BLaER1 (cell line): ENCODE measurements around the gene KLF12.
A peak's percentile ranks its signal among the peaks of the same experiment; 100 is the strongest.

Experiments used
- H3K27ac ChIP-seq: shearing (Covaris generic); formaldehyde crosslinking; 2 replicates; pipeline ENCODE4 v1.8.1; 2022
- H3K27me3 ChIP-seq: shearing (Covaris generic); formaldehyde crosslinking; 2 replicates; pipeline ENCODE4 v1.8.1; 2022
- H3K36me3 ChIP-seq: shearing (Covaris generic); formaldehyde crosslinking; 2 replicates; pipeline ENCODE4 v1.8.1; 2022
- H3K4me1 ChIP-seq: shearing (Covaris generic); formaldehyde crosslinking; 2 replicates; pipeline ENCODE4 v1.8.1; 2022
- H3K4me2 ChIP-seq: shearing (Covaris generic); formaldehyde crosslinking; 2 replicates; pipeline ENCODE4 v1.8.1; 2022
- H3K4me3 ChIP-seq: shearing (Covaris generic); formaldehyde crosslinking; 2 replicates; pipeline ENCODE4 v1.8.1; 2022
- H3K9ac ChIP-seq: shearing (Covaris generic); formaldehyde crosslinking; 2 replicates; pipeline ENCODE4 v1.8.1; 2022
- H3K9me3 ChIP-seq: shearing (Covaris generic); formaldehyde crosslinking; 2 replicates; pipeline ENCODE4 v1.8.1; 2022
- H4K20me1 ChIP-seq: shearing (Covaris generic); formaldehyde crosslinking; 2 replicates; pipeline ENCODE4 v1.8.1; 2022
- Cebpa-rat ChIP-seq: shearing (Covaris generic); IDR thresholded peaks from 2 replicates; pipeline ENCODE4 v1.8.1; 2022

KLF12 gene

DNA sequence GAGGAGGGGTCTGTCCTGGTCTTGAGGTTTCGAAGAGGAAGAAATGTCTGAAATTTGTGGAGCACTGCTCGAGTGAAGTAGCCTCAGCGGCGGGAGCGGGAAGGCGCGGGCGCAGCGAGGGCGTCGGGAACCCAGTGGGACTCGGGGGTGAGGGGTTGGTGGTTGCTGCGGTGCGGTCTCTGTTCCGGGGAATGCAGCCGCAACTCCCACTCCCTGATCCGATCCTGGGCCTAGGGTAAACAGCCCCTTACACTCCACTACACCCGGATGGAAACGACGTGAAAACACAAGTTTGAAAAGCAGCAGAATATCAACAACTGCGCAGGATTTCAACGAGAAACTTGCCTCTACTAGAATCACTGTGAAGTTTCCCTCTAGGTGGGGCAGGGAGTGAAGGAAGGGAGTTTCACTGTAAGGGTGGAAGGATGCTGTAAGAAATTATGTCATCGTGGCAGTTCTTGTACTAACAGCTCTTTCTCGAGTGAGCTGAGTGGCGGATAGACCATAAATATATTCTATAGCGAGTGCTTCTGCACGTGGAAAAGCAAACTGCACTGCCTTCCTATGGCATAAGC lies 2.0 kb upstream of the KLF12 start:
- Histone ChIP-seq H3K27me3 (no peaks in the 10 kb centered on the region), H3K4me3 (peak overlapping the region; percentile 96), H3K27ac (peak overlapping the region; percentile 91), H3K4me1 (peaks cover 23% of the 10 kb centered on the region), H4K20me1 (peaks cover 17% of the 10 kb centered on the region; the same call in 1 of the 2 replicates), H3K9ac (peak overlapping the region; percentile 91), H3K4me2 (peak overlapping the region; percentile 96), H3K36me3 (no peaks in the 10 kb centered on the region), H3K9me3 (no peaks in the 10 kb centered on the region)
- no peak for TF ChIP-seq Cebpa-rat

- Histone ChIP-seq H3K36me3 (no peaks in the 10 kb centered on the region), H3K4me3 (peak overlapping the region; percentile 96), H3K4me1 (peaks cover 29% of the 10 kb centered on the region), H4K20me1 (peaks cover 19% of the 10 kb centered on the region; the same call in 1 of the 2 replicates), H3K9me3 (no peaks in the 10 kb centered on the region), H3K27ac (peak overlapping the region; percentile 91), H3K27me3 (no peaks in the 10 kb centered on the region), H3K9ac (peak overlapping the region; percentile 91), H3K4me2 (peak overlapping the region; percentile 96)
- TF ChIP-seq Cebpa-rat = no peak
Observed at GRCh38 chr13:74135326-74136083, 1.3 kb upstream of the KLF12 start.

DNA sequence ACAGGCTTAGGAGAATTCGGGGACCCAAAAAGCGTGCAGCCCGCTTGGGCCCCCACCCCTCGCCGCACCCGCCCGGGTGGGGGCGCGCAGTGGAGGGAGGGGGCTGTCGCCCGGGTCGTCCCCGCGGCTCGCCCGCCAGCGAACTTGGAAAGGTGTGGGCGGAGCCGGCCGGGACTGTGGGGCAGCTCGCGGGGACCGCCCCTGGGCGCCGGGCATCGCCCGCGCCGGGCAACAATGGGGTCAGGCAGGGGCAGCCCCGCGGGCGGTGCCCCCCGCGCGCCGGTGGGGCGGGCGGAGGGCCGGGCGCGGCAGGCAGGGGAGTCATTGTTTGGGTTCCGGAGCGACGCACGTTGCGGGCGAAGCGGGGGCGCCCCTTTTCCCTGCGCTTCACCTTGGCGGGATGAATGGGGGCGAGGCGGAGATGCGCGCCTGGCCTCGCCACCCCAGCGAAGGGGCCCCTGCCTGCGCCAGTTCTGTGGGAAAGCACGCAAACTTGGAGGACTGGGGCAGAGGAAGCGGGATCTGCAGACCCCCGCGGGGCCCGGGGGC lies 647 bp upstream of the KLF12 start:
- Histone ChIP-seq H3K4me2 (peak overlapping the region; percentile 96), H3K27ac (peak overlapping the region; percentile 91)

GRCh38 chr13:74133657-74134201 lies 475 bp downstream of the KLF12 start:
- H3K27ac ChIP-seq = peak overlapping the region; percentile 86
- H3K9ac ChIP-seq = peak overlapping the region; percentile 89
- no peaks in the 10 kb centered on the region for H3K27me3 ChIP-seq
- H3K4me1 ChIP-seq = peaks cover 32% of the 10 kb centered on the region
- H3K36me3 ChIP-seq = no peaks in the 10 kb centered on the region
- peak overlapping the region; percentile 91 for H3K4me2 ChIP-seq
- H3K9me3 ChIP-seq = no peaks in the 10 kb centered on the region
- H3K4me3 ChIP-seq = peak overlapping the region; percentile 96
- H4K20me1 ChIP-seq = peaks cover 19% of the 10 kb centered on the region; the same call in 1 of the 2 replicates
- no peak for TF ChIP-seq Cebpa-rat

More for the DNA sequence above, 647 bp upstream of the KLF12 start:
- peak overlapping the region; percentile 91 for H3K9ac ChIP-seq
- H3K9me3 ChIP-seq = no peaks in the 10 kb centered on the region
- H3K4me1 ChIP-seq = peaks cover 32% of the 10 kb centered on the region
- no peaks in the 10 kb centered on the region for H3K27me3 ChIP-seq
- H3K36me3 ChIP-seq = no peaks in the 10 kb centered on the region
- TF ChIP-seq Cebpa-rat = no peak
- peaks cover 19% of the 10 kb centered on the region; the same call in 1 of the 2 replicates for H4K20me1 ChIP-seq
- H3K4me3 ChIP-seq = peak overlapping the region; percentile 96

DNA sequence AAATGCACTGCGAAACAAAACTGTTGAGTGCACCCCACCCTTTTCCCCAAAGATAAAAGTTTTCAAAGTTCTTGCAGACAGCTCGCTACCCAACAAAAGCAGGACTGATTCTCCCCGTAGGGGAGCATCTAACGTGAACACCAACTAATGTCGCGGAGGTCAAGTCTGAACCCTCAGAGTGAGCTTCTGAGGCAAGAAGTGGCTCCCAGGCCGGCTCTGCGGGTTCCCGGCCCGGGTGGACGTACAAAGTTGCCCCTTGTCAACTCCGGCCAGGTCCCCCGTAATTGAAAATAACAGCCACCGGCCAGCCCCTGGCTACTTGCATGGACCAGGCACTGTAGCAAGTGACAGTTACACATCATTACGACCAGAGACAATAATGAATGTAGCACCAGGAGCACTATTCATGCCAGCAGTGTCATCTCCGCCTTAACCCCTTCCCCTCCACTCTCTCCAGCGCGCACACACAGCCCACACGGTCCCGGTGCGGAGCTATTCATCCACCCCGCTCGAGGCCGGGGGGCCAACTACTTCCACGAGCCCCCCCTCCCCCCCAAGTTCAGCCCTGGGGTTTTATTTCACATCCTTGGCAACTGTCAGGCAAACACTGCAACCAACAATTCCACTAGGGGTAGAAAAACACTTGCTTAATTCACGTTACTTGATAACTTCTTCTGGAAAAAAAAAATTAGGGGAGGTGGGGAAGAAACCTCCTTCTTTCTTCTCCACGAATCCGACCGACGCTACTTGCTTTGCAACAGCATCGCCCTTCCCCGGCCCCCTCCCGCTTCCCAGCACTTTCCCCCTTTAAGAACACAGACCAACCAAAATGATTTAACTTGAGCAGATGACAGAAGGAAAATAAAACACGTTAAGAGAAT lies 1.2 kb downstream of the KLF12 start:
- peaks cover 32% of the 10 kb centered on the region for H3K4me1 ChIP-seq
- H4K20me1 ChIP-seq = peaks cover 19% of the 10 kb centered on the region; the same call in 1 of the 2 replicates
- no peaks in the 10 kb centered on the region for H3K36me3 ChIP-seq
- no peaks in the 10 kb centered on the region for H3K9me3 ChIP-seq
- peak overlapping the region; percentile 89 for H3K9ac ChIP-seq
- H3K27me3 ChIP-seq = no peaks in the 10 kb centered on the region
- H3K4me3 ChIP-seq = peak overlapping the region; percentile 96
- peak overlapping the region; percentile 91 for H3K4me2 ChIP-seq
- peak overlapping the region; percentile 86 for H3K27ac ChIP-seq
- TF ChIP-seq Cebpa-rat = no peak

- H3K9me3 ChIP-seq = no peaks in the 10 kb centered on the region
- peak overlapping the region; percentile 96 for H3K4me3 ChIP-seq
- peak overlapping the region; percentile 89 for H3K9ac ChIP-seq
- TF ChIP-seq Cebpa-rat = no peak
- H3K27me3 ChIP-seq = no peaks in the 10 kb centered on the region
- peak overlapping the region; percentile 86 for H3K27ac ChIP-seq
- peaks cover 19% of the 10 kb centered on the region; the same call in 1 of the 2 replicates for H4K20me1 ChIP-seq
- H3K36me3 ChIP-seq = no peaks in the 10 kb centered on the region
- peak overlapping the region; percentile 91 for H3K4me2 ChIP-seq
- H3K4me1 ChIP-seq = peaks cover 32% of the 10 kb centered on the region
Observed at GRCh38 chr13:74132152-74132775, 1.9 kb downstream of the KLF12 start.

DNA sequence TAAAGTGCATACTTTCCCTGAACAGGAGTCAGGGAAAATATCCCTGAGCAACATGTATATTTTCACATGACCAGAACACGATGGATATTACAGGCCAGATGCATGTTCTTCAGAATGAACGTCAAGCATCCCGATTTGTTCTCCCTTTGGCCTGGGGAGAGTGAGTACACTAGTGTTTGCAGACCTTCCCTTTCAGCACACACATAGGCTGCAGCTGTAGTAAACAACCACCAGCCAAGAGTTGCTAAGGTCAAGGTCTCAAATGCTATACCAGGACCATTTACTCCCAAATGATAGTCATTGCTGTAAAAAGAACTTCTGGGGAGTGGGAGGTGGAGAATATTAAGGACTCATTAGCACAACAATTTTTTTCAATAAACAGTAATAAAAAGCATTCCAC lies 3.0 kb downstream of the KLF12 start:
- TF ChIP-seq Cebpa-rat = no peak
- no peak overlapping the region for H3K4me3 ChIP-seq
- no peaks in the 10 kb centered on the region for H3K27me3 ChIP-seq
- no peaks in the 10 kb centered on the region for H3K9me3 ChIP-seq
- H3K27ac ChIP-seq = no peak overlapping the region
- H4K20me1 ChIP-seq = peaks cover 24% of the 10 kb centered on the region; the same call in 1 of the 2 replicates
- H3K36me3 ChIP-seq = no peaks in the 10 kb centered on the region
- peaks cover 24% of the 10 kb centered on the region for H3K4me1 ChIP-seq
- H3K4me2 ChIP-seq = peak overlapping the region; percentile 91
- no peak overlapping the region for H3K9ac ChIP-seq

DNA sequence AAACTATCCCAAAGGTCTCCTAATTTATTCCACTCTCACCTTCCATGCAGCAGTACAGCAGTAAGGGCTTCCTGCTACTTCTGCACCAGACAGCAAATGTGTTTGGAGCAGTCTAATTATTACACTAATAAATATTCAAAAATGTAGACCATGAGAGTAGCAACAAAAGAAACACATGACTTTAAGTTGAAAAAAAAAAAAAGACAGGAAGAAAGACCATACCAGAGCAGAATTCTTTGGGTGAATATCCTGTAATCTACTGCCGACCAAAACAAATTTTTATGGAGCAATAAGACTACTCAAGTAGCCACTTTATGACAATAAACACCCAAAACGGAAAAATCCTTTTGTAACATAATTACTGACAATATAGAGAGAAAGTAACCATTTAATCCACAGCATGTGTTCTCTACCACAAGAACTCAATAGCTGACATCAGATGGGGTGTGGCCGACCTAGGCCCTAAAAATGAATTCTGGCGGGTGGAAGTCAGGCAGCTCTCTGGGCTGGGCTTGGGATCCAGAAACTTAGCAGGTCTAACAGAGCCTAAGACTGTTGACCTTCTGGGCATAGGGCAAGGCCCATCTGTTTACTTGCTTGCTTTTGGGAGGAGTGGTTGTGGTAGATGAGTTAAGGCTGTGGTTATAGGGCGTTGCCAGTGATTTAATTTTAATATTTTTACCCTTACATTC lies 4.6 kb downstream of the KLF12 start:
- Histone ChIP-seq H3K4me1 (peaks cover 22% of the 10 kb centered on the region), H3K36me3 (no peaks in the 10 kb centered on the region; the same call in 1 of the 2 replicates), H3K27me3 (no peaks in the 10 kb centered on the region), H3K9ac (no peak overlapping the region), H3K27ac (no peak overlapping the region), H4K20me1 (peaks cover 24% of the 10 kb centered on the region; the same call in 1 of the 2 replicates), H3K9me3 (peaks cover 5% of the 10 kb centered on the region), H3K4me3 (no peak overlapping the region), H3K4me2 (peak overlapping the region; percentile 6; the same call in 1 of the 2 replicates)
- TF ChIP-seq Cebpa-rat = no peak
